SK-N-SH (cell line): ENCODE measurements around the gene SCOC. TPM values are rescaled to one million over a fixed set of nuclear protein-coding genes. Genes with fewer than 3 reads are reported as not detected.

Experiments used
- CTCF ChIA-PET: fragments of 300-600, 350-600 bp; formaldehyde crosslinking; extraction: SDS; loops from one replicate; lab custom pipeline; 2021; lab: Yijun Ruan, JAX
- POLR2A ChIA-PET: fragments of 350-600 bp; sonication (Branson Sonifier 250); formaldehyde crosslinking; extraction: SDS; loops from one replicate; lab custom pipeline; 2020; ENCODE audit warnings: antibody characterized with exemption, inconsistent platforms; lab: Yijun Ruan, JAX
- DNase-seq: peaks from one replicate; pipeline ENCODE4 v3.0.0; 2012
- H2AFZ ChIP-seq: fragments of 200-600 bp; sonication (generic); 2 replicates; pipeline ENCODE4 v1.8.1; 2016; ENCODE audit warnings: antibody characterized with exemption, mild to moderate bottlenecking, low read depth
- H3F3A ChIP-seq: fragments of 200-600 bp; sonication (generic); replicated peaks from 2 replicates; pipeline ENCODE3; 2016; ENCODE audit warnings: antibody characterized with exemption, mild to moderate bottlenecking; ENCODE audit not compliant: insufficient read depth
- H3K27ac ChIP-seq, 2 experiments: fragments of 200-500 bp in 1 of 2; fragments of 200-600 bp in 1 of 2; sonication (Bioruptor generic) in 1 of 2; sonication (generic), shearing (Covaris generic) in 1 of 2; 2 replicates each; pipeline versions ENCODE4 v1.5.1 to v1.6.1; 2014 to 2016; ENCODE audit warnings: low read depth in 2 of 2, inconsistent platforms in 1 of 2, low read length in 1 of 2, mild to moderate bottlenecking in 1 of 2, mixed read lengths in 1 of 2
- H3K27me3 ChIP-seq: fragments of 200-600 bp; sonication (generic), shearing (Covaris generic); 2 replicates; pipeline ENCODE4 v1.6.1; 2016; ENCODE audit warnings: mixed run types; ENCODE audit not compliant: insufficient read depth
- H3K36me3 ChIP-seq, 2 experiments: fragments of 200-500 bp in 1 of 2; fragments of 200-600 bp in 1 of 2; sonication (Bioruptor generic) in 1 of 2; sonication (generic) in 1 of 2; replicated peaks in 1 of 2; 2 replicates each; pipeline versions ENCODE3 to v1.5.1; 2014 to 2016; ENCODE audit warnings: low read length in 1 of 2, mild to moderate bottlenecking in 1 of 2; ENCODE audit not compliant: insufficient read depth in 2 of 2, control insufficient read depth in 1 of 2
- H3K4me1 ChIP-seq, 2 experiments: fragments of 200-500 bp in 1 of 2; fragments of 200-600 bp in 1 of 2; sonication (Bioruptor generic) in 1 of 2; sonication (generic), shearing (Covaris generic) in 1 of 2; 2 replicates each; pipeline versions ENCODE4 v1.5.1 to v1.6.1; 2014 to 2016; ENCODE audit warnings: low read depth in 1 of 2, low read length in 1 of 2, mixed run types in 1 of 2; ENCODE audit not compliant: insufficient read depth in 2 of 2, control insufficient read depth in 1 of 2
- H3K4me2 ChIP-seq: fragments of 200-600 bp; sonication (generic), shearing (Covaris generic); 2 replicates; pipeline ENCODE4 v1.6.1; 2017; ENCODE audit warnings: mixed run types
- H3K4me3 ChIP-seq, 2 experiments: fragments of 200-500 bp in 1 of 2; fragments of 200-600 bp in 1 of 2; sonication (Bioruptor generic) in 1 of 2; sonication (generic), shearing (Covaris generic) in 1 of 2; 2 replicates each; pipeline versions ENCODE4 v1.5.1 to v1.8.1; 2014 to 2016; ENCODE audit warnings: low read depth in 2 of 2, inconsistent platforms in 1 of 2, low read length in 1 of 2, mild to moderate bottlenecking in 1 of 2, mixed read lengths in 1 of 2, moderate library complexity in 1 of 2
- H3K79me2 ChIP-seq: fragments of 200-600 bp; sonication (generic); 2 replicates; pipeline ENCODE4 v1.8.1; 2017; ENCODE audit warnings: mild to moderate bottlenecking; ENCODE audit not compliant: insufficient read depth
- H3K9ac ChIP-seq: fragments of 200-600 bp; sonication (generic); 2 replicates; pipeline ENCODE4 v1.6.1; 2017; ENCODE audit warnings: mixed run types
- H3K9me2 ChIP-seq: fragments of 200-600 bp; sonication (generic); 2 replicates; pipeline ENCODE4 v1.6.1; 2017; ENCODE audit warnings: mixed run types
- H3K9me3 ChIP-seq: fragments of 200-600 bp; sonication (generic); 2 replicates; pipeline ENCODE4 v1.6.1; 2017; ENCODE audit warnings: mixed run types, mild to moderate bottlenecking, moderate library complexity
- H4K20me1 ChIP-seq: fragments of 200-600 bp; sonication (generic); 2 replicates; pipeline ENCODE4 v1.6.1; 2017; ENCODE audit warnings: mild to moderate bottlenecking, mixed run types; ENCODE audit not compliant: insufficient read depth
- CHD2 ChIP-seq: fragments of 150-350 bp; IDR thresholded peaks from 2 replicates; pipeline ENCODE4 v1.6.1; 2018; ENCODE audit warnings: low read length; ENCODE audit not compliant: partially characterized antibody
- ELF1 ChIP-seq: IDR thresholded peaks from 2 replicates; pipeline ENCODE4 v1.4.0; 2012
- EP300 ChIP-seq, 2 experiments: IDR thresholded peaks; 2 replicates each; pipeline versions ENCODE4 v1.4.0 to v1.6.1; 2012; ENCODE audit warnings: borderline replicate concordance in 1 of 2, low read depth in 1 of 2, low read length in 1 of 2
- EZH2phosphoT487 ChIP-seq: fragments of 200-600 bp; sonication (generic); IDR thresholded peaks from 2 replicates; pipeline ENCODE4 v1.6.1; 2017; ENCODE audit warnings: low read depth, mixed run types, mild to moderate bottlenecking, antibody characterized with exemption, moderate library complexity, borderline replicate concordance
- FOXJ3 ChIP-seq: sonication (generic); formaldehyde crosslinking; IDR thresholded peaks from 2 replicates; pipeline ENCODE4 v1.5.1; 2020; ENCODE audit warnings: mild to moderate bottlenecking, missing genetic modification reagents
- MXI1 ChIP-seq: IDR thresholded peaks from 2 replicates; pipeline ENCODE4 v1.6.1; 2012; ENCODE audit warnings: mild to moderate bottlenecking, low read depth, low read length, improper control_type of control experiment
- NRF1 ChIP-seq: IDR thresholded peaks from 2 replicates; pipeline ENCODE4 v1.6.1; 2012; ENCODE audit warnings: low read depth, mild to moderate bottlenecking, low read length
- RAD21 ChIP-seq: IDR thresholded peaks from 2 replicates; pipeline ENCODE4 v1.6.1; 2012; ENCODE audit warnings: mild to moderate bottlenecking, low read length
- RFX5 ChIP-seq: IDR thresholded peaks from 2 replicates; pipeline ENCODE4 v1.6.1; 2012; ENCODE audit warnings: mild to moderate bottlenecking, improper control_type of control experiment, low read length
- SMC3 ChIP-seq: IDR thresholded peaks from 2 replicates; pipeline ENCODE4 v1.6.1; 2012; ENCODE audit warnings: low read depth, low read length, improper control_type of control experiment
- TCF12 ChIP-seq: IDR thresholded peaks from 2 replicates; pipeline ENCODE4 v1.4.0; 2012
- TEAD4 ChIP-seq: IDR thresholded peaks from 2 replicates; pipeline ENCODE4 v1.4.0; 2012; ENCODE audit warnings: mild to moderate bottlenecking, borderline replicate concordance; ENCODE audit not compliant: insufficient read depth
- WGBS: methylation state at CpG from one replicate; pipeline ENCODE4 v1.1.6; 2017; ENCODE audit warnings: low lambda C conversion rate; 5-methylcytosine and 5-hydroxymethylcytosine counted together
- polyA plus RNA-seq, 3 experiments: library from polyadenylated mRNA; depleted of rRNA; stranded (reverse); fragments of >200 nt; gene quantifications; 2 replicates each; pipeline ENCODE4 v1.2.3, GENCODE V29; 2012
- TF ChIP-seq, protein P1 (sequence below): IDR thresholded peaks from 2 replicates; pipeline ENCODE4 v1.4.0; 2012; ENCODE audit warnings: low read depth, borderline replicate concordance
- TF ChIP-seq, protein P2 (sequence below): IDR thresholded peaks from 2 replicates; pipeline ENCODE4; 2012
- TF ChIP-seq, protein P3 (sequence below): IDR thresholded peaks from 2 replicates; pipeline ENCODE4 v1.4.0; 2012; ENCODE audit warnings: low read depth
- TF ChIP-seq, protein P4 (sequence below): fragments of 150-350 bp; IDR thresholded peaks from 2 replicates; pipeline ENCODE4 v1.6.1; 2017; ENCODE audit warnings: antibody characterized with exemption, low read length, low read depth, borderline replicate concordance

Gene SCOC
- polyA plus RNA-seq, 1 of the 3 experiments (the other 2 are of a cell fraction), result 16.0 TPM

DNA sequence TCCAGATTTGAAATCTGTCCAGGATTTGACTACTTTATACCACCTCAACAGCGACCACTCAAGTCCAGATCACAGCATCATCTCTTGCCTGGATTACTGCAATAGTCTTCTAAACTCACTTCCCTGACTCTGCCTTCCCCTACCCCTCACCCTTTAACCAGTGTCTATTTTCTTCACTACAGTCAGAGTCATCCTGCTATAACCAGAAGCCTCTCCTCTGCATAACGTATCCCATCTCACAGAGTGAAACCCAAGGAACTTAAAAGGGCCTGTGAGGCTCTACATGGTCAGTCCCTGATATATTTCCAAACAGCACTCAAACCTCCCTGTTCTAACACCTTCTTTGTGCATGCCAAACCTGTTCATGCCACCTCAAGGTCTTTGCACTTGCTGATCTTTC, 40.7 kb upstream of the SCOC start:
- TF ChIP-seq, protein P1, sequence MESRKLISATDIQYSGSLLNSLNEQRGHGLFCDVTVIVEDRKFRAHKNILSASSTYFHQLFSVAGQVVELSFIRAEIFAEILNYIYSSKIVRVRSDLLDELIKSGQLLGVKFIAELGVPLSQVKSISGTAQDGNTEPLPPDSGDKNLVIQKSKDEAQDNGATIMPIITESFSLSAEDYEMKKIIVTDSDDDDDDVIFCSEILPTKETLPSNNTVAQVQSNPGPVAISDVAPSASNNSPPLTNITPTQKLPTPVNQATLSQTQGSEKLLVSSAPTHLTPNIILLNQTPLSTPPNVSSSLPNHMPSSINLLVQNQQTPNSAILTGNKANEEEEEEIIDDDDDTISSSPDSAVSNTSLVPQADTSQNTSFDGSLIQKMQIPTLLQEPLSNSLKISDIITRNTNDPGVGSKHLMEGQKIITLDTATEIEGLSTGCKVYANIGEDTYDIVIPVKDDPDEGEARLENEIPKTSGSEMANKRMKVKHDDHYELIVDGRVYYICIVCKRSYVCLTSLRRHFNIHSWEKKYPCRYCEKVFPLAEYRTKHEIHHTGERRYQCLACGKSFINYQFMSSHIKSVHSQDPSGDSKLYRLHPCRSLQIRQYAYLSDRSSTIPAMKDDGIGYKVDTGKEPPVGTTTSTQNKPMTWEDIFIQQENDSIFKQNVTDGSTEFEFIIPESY, result no peak
- TF ChIP-seq FOXJ3, result no peak
- TF ChIP-seq TEAD4, result no peak
- TF ChIP-seq, protein P2, sequence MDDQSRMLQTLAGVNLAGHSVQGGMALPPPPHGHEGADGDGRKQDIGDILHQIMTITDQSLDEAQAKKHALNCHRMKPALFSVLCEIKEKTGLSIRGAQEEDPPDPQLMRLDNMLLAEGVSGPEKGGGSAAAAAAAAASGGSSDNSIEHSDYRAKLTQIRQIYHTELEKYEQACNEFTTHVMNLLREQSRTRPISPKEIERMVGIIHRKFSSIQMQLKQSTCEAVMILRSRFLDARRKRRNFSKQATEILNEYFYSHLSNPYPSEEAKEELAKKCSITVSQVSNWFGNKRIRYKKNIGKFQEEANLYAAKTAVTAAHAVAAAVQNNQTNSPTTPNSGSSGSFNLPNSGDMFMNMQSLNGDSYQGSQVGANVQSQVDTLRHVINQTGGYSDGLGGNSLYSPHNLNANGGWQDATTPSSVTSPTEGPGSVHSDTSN, result no peak
- no peak for TF ChIP-seq NRF1
- TF ChIP-seq, protein P3, sequence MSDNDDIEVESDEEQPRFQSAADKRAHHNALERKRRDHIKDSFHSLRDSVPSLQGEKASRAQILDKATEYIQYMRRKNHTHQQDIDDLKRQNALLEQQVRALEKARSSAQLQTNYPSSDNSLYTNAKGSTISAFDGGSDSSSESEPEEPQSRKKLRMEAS, result no peak
- TF ChIP-seq EZH2phosphoT487, result no peak
- no peak for TF ChIP-seq RAD21
- no peak for TF ChIP-seq ELF1
- TF ChIP-seq RFX5, result no peak
- no peak for TF ChIP-seq SMC3
- TF ChIP-seq, protein P4, sequence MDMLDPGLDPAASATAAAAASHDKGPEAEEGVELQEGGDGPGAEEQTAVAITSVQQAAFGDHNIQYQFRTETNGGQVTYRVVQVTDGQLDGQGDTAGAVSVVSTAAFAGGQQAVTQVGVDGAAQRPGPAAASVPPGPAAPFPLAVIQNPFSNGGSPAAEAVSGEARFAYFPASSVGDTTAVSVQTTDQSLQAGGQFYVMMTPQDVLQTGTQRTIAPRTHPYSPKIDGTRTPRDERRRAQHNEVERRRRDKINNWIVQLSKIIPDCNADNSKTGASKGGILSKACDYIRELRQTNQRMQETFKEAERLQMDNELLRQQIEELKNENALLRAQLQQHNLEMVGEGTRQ, result no peak
- 71% methylated on average over 2 of the region's 2 CpGs for WGBS
- Histone ChIP-seq H2AFZ (no peak overlapping the region), H3K4me1 (no peaks in the 10 kb centered on the region), H3F3A (no peaks in the 10 kb centered on the region), H3K4me2 (no peak overlapping the region), H3K27ac (no peak overlapping the region), H3K9me3 (no peaks in the 10 kb centered on the region), H3K9me2 (no peaks in the 10 kb centered on the region), H4K20me1 (no peaks in the 10 kb centered on the region), H3K79me2 (no peaks in the 10 kb centered on the region), H3K36me3 (no peaks in the 10 kb centered on the region), H3K9ac (no peak overlapping the region), H3K4me3 (no peak overlapping the region), H3K27me3 (no peaks in the 10 kb centered on the region)
- ChIA-PET POLR2A (interaction anchor here (0.6 kb wide), 1 partner anchor 12 kb away, joined by 7 read pairs; no protein-coding TSS in a partner anchor), CTCF (no interaction called here)
- DNase-seq, result no peak

DNA sequence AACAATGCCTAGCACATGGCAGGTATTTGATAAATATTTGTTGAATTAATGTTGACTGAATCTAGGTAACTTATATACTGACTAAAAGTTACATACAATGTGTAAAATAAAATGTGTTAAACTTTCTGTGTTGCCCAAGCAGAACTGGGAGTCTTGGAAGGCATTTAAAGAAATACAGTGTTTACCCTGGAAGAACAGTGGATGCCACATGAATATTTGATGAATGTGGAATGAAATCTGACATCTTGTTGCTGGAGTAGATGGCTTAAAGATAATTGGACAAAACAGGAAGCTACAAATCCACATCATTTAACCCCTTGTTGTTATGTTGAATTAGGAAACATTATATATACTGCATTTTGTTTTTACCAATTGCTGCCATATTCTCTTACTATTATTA, 39.9 kb upstream of the SCOC start:
- Histone ChIP-seq H3K36me3 (no peaks in the 10 kb centered on the region), H3F3A (no peaks in the 10 kb centered on the region), H3K27ac (no peak overlapping the region), H3K4me2 (no peak overlapping the region), H3K9me2 (no peaks in the 10 kb centered on the region), H2AFZ (no peak overlapping the region), H3K9me3 (no peaks in the 10 kb centered on the region), H4K20me1 (no peaks in the 10 kb centered on the region), H3K4me3 (no peak overlapping the region), H3K79me2 (no peaks in the 10 kb centered on the region), H3K27me3 (no peaks in the 10 kb centered on the region), H3K9ac (no peak overlapping the region), H3K4me1 (no peaks in the 10 kb centered on the region)
- TF ChIP-seq ELF1 (no peak), MXI1 (no peak), CHD2 (no peak), NRF1 (no peak), EP300 (IDR thresholded peaks at IDR 0.05; ENCODE audit: borderline replicate concordance in 1 of 2, low read depth in 1 of 2, low read length in 1 of 2) (no peak), TCF12 (no peak)
- TF ChIP-seq, protein P4, result no peak
- no peak for DNase-seq
- POLR2A ChIA-PET, result no interaction called here
- CTCF ChIA-PET, result interaction anchor here (0.7 kb wide), 1 partner anchor 10 kb away, joined by 3 read pairs; no protein-coding TSS in a partner anchor
